ENCODE results near the gene PIGC. TPM values are rescaled to one million over a fixed set of nuclear protein-coding genes. Genes with fewer than 3 reads are reported as not detected.

Gene PIGC
- total RNA-seq, 4 donors from 2014 or later: 9.6 to 13.7 (median 12.8) TPM

DNA sequence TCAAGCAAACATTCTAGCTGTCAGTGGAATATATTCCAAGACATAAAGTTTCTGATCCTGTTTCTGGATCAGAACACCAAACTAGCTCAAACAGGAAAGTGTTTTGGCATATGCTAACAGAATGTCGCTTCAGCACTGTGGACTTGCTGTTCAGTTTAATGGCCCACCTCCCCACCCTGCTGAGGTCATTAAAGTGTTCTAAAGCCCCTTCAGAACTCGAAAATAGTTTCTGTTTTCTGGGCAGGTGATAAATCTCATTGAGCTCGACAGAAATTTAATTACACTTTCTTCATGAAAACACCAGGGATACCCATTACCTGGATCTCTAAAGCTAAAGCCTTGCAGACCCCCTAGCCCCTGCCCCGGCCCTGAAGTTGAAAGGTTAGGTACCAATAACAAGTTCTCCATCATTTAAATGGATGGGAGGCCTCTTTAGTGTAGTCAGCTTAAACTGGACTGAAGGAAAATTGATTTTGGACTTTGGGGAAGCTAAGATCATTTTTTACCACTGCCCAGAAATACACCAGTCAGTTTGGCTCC, 27.3 kb downstream of the PIGC start:
- in situ Hi-C loops (cut with MboI; ENCODE audit: low sequenced_read_pairs in 4 of 4) (loop anchor here in 2 of 4 donors (25.0 kb wide), 1 partner anchor 404 kb away; no protein-coding TSS in a partner anchor), intact Hi-C loops (cut with DNase I; ENCODE audit: low total_unique reads) (no loop called here)
- H3K27ac ChIP-seq: no peak overlapping the region
- H3K4me1 ChIP-seq: no peaks in the 10 kb centered on the region
- no peak overlapping the region for H3K4me3 ChIP-seq
- no peaks in the 10 kb centered on the region for H3K27me3 ChIP-seq
- no peaks in the 10 kb centered on the region for H3K9me3 ChIP-seq
- ATAC-seq (no peak), DNase-seq (no peak)
- TF ChIP-seq POLR2A (IDR thresholded peaks at IDR 0.05): no peak
- TF ChIP-seq, protein P1, sequence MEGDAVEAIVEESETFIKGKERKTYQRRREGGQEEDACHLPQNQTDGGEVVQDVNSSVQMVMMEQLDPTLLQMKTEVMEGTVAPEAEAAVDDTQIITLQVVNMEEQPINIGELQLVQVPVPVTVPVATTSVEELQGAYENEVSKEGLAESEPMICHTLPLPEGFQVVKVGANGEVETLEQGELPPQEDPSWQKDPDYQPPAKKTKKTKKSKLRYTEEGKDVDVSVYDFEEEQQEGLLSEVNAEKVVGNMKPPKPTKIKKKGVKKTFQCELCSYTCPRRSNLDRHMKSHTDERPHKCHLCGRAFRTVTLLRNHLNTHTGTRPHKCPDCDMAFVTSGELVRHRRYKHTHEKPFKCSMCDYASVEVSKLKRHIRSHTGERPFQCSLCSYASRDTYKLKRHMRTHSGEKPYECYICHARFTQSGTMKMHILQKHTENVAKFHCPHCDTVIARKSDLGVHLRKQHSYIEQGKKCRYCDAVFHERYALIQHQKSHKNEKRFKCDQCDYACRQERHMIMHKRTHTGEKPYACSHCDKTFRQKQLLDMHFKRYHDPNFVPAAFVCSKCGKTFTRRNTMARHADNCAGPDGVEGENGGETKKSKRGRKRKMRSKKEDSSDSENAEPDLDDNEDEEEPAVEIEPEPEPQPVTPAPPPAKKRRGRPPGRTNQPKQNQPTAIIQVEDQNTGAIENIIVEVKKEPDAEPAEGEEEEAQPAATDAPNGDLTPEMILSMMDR (IDR thresholded peaks at IDR 0.05 in 4 of 5, conservative IDR thresholded peaks at IDR 0.05 in 1 of 5): no peak
- H3K36me3 ChIP-seq: no peaks in the 10 kb centered on the region

DNA sequence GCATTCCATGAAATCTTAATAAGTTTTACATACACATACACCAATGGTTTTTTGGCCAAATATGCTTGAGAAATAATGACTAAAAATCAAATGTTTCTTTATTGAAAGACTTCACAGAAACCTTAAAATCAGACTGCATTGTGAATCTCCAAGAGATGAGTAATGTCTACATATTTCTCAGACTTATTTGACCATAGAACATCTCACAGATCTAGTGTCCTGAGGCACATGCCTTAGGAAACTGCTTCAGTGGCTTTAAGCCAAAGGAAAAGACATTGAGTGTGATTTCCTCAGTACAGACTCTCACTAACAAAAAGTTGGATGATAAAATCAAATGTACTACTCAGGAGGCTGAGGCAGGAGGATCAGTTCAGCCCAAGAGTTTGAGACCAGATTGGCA, 29.5 kb downstream of the PIGC start:
- H3K9me3 ChIP-seq: no peaks in the 10 kb centered on the region
- in situ Hi-C loops (cut with MboI; ENCODE audit: low sequenced_read_pairs in 4 of 4) (loop anchor here in 2 of 4 donors (25.0 kb wide), 1 partner anchor 402 kb away; no protein-coding TSS in a partner anchor), intact Hi-C loops (cut with DNase I; ENCODE audit: low total_unique reads) (no loop called here)
- no peak overlapping the region for H3K27ac ChIP-seq
- H3K36me3 ChIP-seq: no peaks in the 10 kb centered on the region
- no peak overlapping the region for H3K4me3 ChIP-seq
- DNase-seq (no peak), ATAC-seq (no peak)
- no peaks in the 10 kb centered on the region for H3K4me1 ChIP-seq
- TF ChIP-seq, protein P1 (IDR thresholded peaks at IDR 0.05 in 4 of 5, conservative IDR thresholded peaks at IDR 0.05 in 1 of 5): no peak
- TF ChIP-seq POLR2A (IDR thresholded peaks at IDR 0.05): no peak
- no peaks in the 10 kb centered on the region for H3K27me3 ChIP-seq

DNA sequence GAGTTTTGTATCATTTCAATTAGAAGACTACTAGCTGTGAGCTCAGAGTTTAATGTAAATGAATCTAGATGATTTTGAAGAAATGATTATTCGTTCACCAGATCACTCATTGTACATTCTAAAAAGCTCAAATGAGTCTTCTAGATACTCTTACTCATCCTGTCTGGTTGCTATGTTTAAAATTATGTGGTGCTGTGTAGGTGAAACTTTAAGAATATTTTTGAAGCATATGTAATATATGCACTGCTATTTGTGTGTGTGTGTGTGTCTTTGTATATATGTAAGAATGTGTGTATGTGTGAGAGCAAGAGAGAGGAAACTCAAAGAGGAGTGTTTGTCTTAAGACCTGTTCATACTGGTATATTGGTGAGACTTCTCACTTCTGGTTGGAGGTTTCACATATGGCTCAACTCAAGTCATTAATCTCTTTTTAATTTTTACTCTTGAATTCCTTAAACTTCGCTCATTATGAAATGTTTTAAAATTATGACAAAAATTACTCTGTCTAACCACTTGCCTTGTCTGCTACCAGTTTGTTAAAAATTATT, 32.0 kb downstream of the PIGC start:
- Histone ChIP-seq H3K4me3 (no peak overlapping the region), H3K4me1 (no peaks in the 10 kb centered on the region), H3K36me3 (no peaks in the 10 kb centered on the region), H3K9me3 (no peaks in the 10 kb centered on the region), H3K27ac (no peak overlapping the region), H3K27me3 (no peaks in the 10 kb centered on the region)
- in situ Hi-C loops (cut with MboI; ENCODE audit: low sequenced_read_pairs in 4 of 4): loop anchor here in 2 of 4 donors (25.0 kb wide), 1 partner anchor 400 kb away; no protein-coding TSS in a partner anchor
- DNase-seq: no peak
- ATAC-seq: no peak
- intact Hi-C loops (cut with DNase I; ENCODE audit: low total_unique reads): no loop called here
- TF ChIP-seq POLR2A (IDR thresholded peaks at IDR 0.05): no peak
- TF ChIP-seq, protein P1 (IDR thresholded peaks at IDR 0.05 in 4 of 5, conservative IDR thresholded peaks at IDR 0.05 in 1 of 5): no peak

DNA sequence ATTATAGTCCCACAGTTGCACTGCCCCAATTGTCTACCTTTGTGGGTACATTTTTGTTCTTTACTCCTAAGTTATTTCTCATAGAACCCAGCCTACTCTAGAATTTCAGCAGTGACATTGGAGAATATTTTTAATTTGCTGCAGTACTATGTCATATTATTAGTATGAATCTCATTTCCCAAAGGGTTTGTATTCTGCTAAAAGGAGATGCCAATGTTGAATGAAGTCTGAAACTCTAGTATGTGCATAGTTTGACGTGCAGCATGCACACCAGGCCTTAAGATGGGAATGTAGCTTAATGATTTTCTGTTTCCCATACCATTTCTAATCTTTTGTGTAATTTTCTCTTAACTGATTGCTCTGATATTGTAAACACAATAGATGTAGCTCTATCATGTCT, 33.8 kb downstream of the PIGC start:
- in situ Hi-C loops (cut with MboI; ENCODE audit: low sequenced_read_pairs in 4 of 4): loop anchor here in 2 of 4 donors (25.0 kb wide), 1 partner anchor 398 kb away; no protein-coding TSS in a partner anchor

More for the DNA sequence above, 33.8 kb downstream of the PIGC start:
- no peak for TF ChIP-seq POLR2A (IDR thresholded peaks at IDR 0.05)
- TF ChIP-seq, protein P1 (IDR thresholded peaks at IDR 0.05 in 4 of 5, conservative IDR thresholded peaks at IDR 0.05 in 1 of 5): no peak
- intact Hi-C loops (cut with DNase I; ENCODE audit: low total_unique reads): no loop called here
- Histone ChIP-seq H3K4me3 (no peak overlapping the region), H3K36me3 (no peaks in the 10 kb centered on the region), H3K9me3 (no peaks in the 10 kb centered on the region), H3K27ac (no peak overlapping the region), H3K27me3 (no peaks in the 10 kb centered on the region), H3K4me1 (no peaks in the 10 kb centered on the region)
- ATAC-seq (no peak), DNase-seq (no peak)
